ENCODE data around the gene TTC39A.
A peak's percentile ranks its signal among the peaks of the same experiment; 100 is the strongest.

Gene TTC39A

DNA sequence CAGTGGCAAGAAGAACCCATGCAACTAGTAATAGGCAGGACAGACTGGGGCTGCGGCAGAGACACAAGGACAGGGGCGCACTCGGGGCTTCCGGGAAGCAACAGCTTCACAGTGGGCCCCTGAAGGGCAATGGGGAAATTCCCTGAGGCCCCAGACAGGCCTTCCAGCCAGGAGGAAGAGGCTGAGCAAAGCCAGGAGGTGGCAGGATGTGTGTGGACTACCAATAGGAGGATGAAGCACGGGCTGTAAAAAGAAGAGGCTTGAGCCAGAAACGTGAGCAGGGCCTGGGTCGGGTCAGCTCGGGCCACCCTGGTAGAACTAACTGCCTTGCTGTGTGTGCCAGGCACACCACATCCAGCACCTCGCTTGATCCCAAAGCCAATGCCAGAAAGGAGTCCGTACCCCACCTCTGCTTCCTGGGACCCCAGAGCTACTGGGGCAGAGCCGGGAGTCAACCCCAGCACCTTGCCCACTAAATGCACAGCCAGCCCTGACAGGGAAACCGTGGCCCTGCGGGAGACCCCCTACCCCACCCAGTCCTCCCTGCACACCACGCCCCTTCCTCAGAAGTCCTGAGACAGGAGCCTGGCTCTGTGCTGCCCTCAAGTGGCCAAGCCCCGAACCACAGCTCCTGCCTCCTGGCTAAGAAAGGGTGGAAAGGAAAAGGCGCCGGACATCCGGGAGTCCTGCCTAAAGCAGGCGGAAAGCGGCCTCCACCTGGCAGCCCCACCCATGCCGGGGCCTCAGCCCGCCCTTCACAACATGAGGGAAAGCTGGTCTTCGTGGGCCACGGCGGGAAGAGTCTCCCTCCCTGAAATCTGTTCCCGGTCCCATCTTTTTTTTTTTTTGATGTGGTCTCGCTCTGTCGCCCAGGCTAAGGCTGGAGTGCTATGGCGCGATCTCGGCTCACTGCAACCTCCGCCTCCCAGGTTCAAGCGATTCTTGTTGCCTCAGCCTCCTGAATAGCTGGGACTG is 33.7 kb downstream of the TTC39A start:
- Mint-ChIP-seq H3K36me3 (ENCODE audit: low read depth) (no peaks in the 10 kb centered on the region), H3K4me1 (peaks cover 18% of the 10 kb centered on the region), H3K4me3 (no peak overlapping the region), H3K27ac (peak overlapping the region; percentile 75), H3K9me3 (no peaks in the 10 kb centered on the region), H3K27me3 (ENCODE audit: low read depth, poor library complexity) (peaks cover 4% of the 10 kb centered on the region)
- TF ChIP-seq CTCF (IDR thresholded peaks at IDR 0.05) = peak; percentile 97
- DNase-seq = peak; percentile 92

- no peak overlapping the region for H3K27ac Mint-ChIP-seq
- no peak for DNase-seq
- peaks cover 4% of the 10 kb centered on the region for H3K27me3 Mint-ChIP-seq (ENCODE audit: low read depth, poor library complexity)
- H3K4me1 Mint-ChIP-seq = peaks cover 17% of the 10 kb centered on the region
- no peak overlapping the region for H3K4me3 Mint-ChIP-seq
- no peaks in the 10 kb centered on the region for H3K36me3 Mint-ChIP-seq (ENCODE audit: low read depth)
- TF ChIP-seq CTCF (IDR thresholded peaks at IDR 0.05) = no peak
- no peaks in the 10 kb centered on the region for H3K9me3 Mint-ChIP-seq
These were observed 34.4 kb downstream of the TTC39A start for GRCh38 chr1:51295926-51296325.

GRCh38 chr1:51294566-51295184 is 35.7 kb downstream of the TTC39A start:
- H3K27ac Mint-ChIP-seq = no peak overlapping the region
- peaks cover 17% of the 10 kb centered on the region for H3K4me1 Mint-ChIP-seq
- DNase-seq = no peak
- no peak overlapping the region for H3K4me3 Mint-ChIP-seq
- peaks cover 4% of the 10 kb centered on the region for H3K27me3 Mint-ChIP-seq (ENCODE audit: low read depth, poor library complexity)
- no peaks in the 10 kb centered on the region for H3K9me3 Mint-ChIP-seq
- TF ChIP-seq CTCF (IDR thresholded peaks at IDR 0.05) = no peak
- H3K36me3 Mint-ChIP-seq (ENCODE audit: low read depth) = no peaks in the 10 kb centered on the region

DNA sequence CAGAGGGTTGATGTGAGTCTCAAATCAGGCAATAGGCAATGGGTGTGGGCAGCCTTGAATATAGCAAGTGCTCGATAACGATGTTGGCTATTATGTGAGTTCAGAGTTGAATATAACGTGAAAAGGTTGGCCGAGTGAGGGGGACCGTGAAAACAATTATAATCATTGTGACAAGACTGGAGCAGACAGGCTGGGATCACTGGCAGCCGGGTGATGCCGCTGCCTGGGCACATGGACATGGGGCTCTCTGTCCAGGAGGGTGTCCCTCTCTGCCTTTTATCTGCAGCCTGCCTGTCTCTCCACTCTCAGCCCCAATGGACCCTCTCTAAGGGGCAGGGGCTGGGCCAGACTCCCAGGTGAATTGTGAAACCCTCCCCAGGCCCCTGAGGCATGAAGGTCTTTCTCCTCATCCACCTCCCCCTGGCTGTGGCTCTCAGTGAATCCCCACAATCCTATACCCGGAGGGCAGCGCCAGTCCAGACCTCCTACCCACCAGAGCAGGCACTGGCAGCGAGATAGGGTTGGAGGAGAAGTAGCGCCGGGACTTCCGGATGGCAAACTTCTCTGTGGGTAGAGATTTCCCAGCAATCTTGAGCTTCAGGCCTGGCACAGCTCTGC is 36.4 kb downstream of the TTC39A start:
- no peak for DNase-seq
- Mint-ChIP-seq H3K27me3 (ENCODE audit: low read depth, poor library complexity) (peaks cover 4% of the 10 kb centered on the region), H3K27ac (no peak overlapping the region), H3K4me1 (peaks cover 17% of the 10 kb centered on the region), H3K36me3 (ENCODE audit: low read depth) (no peaks in the 10 kb centered on the region), H3K9me3 (no peaks in the 10 kb centered on the region), H3K4me3 (no peak overlapping the region)
- no peak for TF ChIP-seq CTCF (IDR thresholded peaks at IDR 0.05)

GRCh38 chr1:51290489-51290847 is 39.9 kb downstream of the TTC39A start:
- Mint-ChIP-seq H3K4me3 (no peak overlapping the region), H3K27ac (no peak overlapping the region), H3K9me3 (no peaks in the 10 kb centered on the region), H3K27me3 (ENCODE audit: low read depth, poor library complexity) (no peaks in the 10 kb centered on the region), H3K36me3 (ENCODE audit: low read depth) (no peaks in the 10 kb centered on the region), H3K4me1 (no peaks in the 10 kb centered on the region)
- DNase-seq = no peak
- no peak for TF ChIP-seq CTCF (IDR thresholded peaks at IDR 0.05)

Measured in nephron progenitor cell (in vitro differentiated cells).